Measurements from ENCODE around the gene FGD5.

FGD5 gene

DNA sequence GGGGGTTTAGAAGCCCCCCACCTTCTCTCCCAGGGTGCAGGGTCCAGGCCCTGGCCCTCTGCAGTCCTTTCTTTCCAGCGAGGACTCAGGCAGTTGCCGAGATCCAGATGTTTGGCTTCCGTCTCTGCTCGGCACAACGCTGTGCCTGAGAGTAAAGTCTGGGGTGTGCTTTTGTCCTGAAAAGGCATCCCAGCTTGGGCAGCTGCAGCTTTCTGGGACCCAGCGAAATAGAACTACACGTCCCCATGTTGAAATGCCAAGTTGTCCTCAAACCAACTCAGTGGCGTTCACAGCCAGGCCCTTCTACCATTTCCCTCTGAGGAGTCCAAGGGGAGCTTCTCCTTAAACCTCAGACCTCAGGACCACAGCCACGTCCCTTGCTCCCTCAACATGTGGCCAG lies 23.1 kb downstream of the FGD5 start:
- H3K36me3 ChIP-seq (ENCODE audit: control insufficient read depth, insufficient read depth, low read length) = no peaks in the 10 kb centered on the region
- no peaks in the 10 kb centered on the region for H3K9me3 ChIP-seq (ENCODE audit: control insufficient read depth, low read length)
- no peak overlapping the region for H3K27ac ChIP-seq
- no peaks in the 10 kb centered on the region for H3K27me3 ChIP-seq (ENCODE audit: control insufficient read depth, insufficient read depth, low read length)
- H3K4me3 ChIP-seq (ENCODE audit: low read depth, low read length) = no peak overlapping the region
- H3K79me2 ChIP-seq = no peaks in the 10 kb centered on the region
- no peak overlapping the region for H3K9ac ChIP-seq
- H3K4me2 ChIP-seq (ENCODE audit: low read length) = no peak overlapping the region
- TF ChIP-seq, protein P1, sequence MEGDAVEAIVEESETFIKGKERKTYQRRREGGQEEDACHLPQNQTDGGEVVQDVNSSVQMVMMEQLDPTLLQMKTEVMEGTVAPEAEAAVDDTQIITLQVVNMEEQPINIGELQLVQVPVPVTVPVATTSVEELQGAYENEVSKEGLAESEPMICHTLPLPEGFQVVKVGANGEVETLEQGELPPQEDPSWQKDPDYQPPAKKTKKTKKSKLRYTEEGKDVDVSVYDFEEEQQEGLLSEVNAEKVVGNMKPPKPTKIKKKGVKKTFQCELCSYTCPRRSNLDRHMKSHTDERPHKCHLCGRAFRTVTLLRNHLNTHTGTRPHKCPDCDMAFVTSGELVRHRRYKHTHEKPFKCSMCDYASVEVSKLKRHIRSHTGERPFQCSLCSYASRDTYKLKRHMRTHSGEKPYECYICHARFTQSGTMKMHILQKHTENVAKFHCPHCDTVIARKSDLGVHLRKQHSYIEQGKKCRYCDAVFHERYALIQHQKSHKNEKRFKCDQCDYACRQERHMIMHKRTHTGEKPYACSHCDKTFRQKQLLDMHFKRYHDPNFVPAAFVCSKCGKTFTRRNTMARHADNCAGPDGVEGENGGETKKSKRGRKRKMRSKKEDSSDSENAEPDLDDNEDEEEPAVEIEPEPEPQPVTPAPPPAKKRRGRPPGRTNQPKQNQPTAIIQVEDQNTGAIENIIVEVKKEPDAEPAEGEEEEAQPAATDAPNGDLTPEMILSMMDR (IDR thresholded peaks at IDR 0.05) = no peak
- no peaks in the 10 kb centered on the region for H3K4me1 ChIP-seq
- no peak overlapping the region for H2AFZ ChIP-seq

DNA sequence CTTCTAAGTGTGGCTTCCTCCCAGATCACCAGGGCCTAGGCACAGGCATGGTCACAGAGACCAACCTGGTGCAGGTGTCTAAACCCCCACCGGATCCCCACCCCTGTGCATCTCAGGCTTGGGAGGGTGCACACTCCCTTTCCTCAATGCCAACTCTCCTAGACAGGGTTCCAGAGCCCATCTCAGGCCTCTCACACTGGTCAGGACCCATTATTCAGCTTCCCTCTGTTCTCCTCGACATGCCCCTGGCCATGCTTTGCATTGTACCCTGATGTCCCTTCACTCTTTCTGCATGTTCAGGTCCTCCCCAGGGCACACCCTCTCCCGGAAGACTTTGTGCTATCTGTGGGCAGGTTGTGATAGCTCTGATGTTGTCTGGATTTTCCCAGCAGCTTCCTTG lies 23.5 kb downstream of the FGD5 start:
- no peaks in the 10 kb centered on the region for H3K36me3 ChIP-seq (ENCODE audit: control insufficient read depth, insufficient read depth, low read length)
- no peaks in the 10 kb centered on the region for H3K4me1 ChIP-seq
- TF ChIP-seq, protein P1 (IDR thresholded peaks at IDR 0.05) = no peak
- H3K9ac ChIP-seq = no peak overlapping the region
- H3K9me3 ChIP-seq (ENCODE audit: control insufficient read depth, low read length) = no peaks in the 10 kb centered on the region
- H3K27ac ChIP-seq = no peak overlapping the region
- H2AFZ ChIP-seq = no peak overlapping the region
- no peak overlapping the region for H3K4me3 ChIP-seq (ENCODE audit: low read depth, low read length)
- H3K27me3 ChIP-seq (ENCODE audit: control insufficient read depth, insufficient read depth, low read length) = no peaks in the 10 kb centered on the region
- H3K79me2 ChIP-seq = no peaks in the 10 kb centered on the region
- no peak overlapping the region for H3K4me2 ChIP-seq (ENCODE audit: low read length)

DNA sequence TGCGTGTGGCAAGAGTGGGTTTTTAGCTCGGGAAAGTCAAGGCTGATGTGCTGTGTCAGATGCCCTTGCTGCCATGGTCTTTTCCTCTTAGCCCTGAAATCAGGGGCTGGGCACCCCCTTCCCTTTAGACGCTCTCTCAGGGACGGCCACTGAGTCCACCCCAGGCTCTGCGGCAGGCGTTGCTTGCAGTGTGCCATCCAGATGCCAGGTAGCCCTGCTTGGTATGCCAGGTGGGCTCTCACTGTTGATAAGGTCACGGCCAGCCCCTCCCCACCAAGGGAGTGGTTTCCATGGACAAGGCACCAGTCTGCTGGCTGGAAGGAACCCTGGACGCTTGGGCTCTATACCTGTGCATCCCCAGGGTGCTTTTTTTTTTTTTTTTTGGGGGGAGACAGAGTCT lies 24.6 kb downstream of the FGD5 start:
- Histone ChIP-seq H3K27ac (no peak overlapping the region), H3K27me3 (ENCODE audit: control insufficient read depth, insufficient read depth, low read length) (no peaks in the 10 kb centered on the region), H3K9ac (no peak overlapping the region), H3K79me2 (no peaks in the 10 kb centered on the region), H3K4me1 (no peaks in the 10 kb centered on the region), H3K4me2 (ENCODE audit: low read length) (no peak overlapping the region), H3K4me3 (ENCODE audit: low read depth, low read length) (no peak overlapping the region), H3K9me3 (ENCODE audit: control insufficient read depth, low read length) (no peaks in the 10 kb centered on the region), H3K36me3 (ENCODE audit: control insufficient read depth, insufficient read depth, low read length) (no peaks in the 10 kb centered on the region), H2AFZ (no peak overlapping the region)
- TF ChIP-seq, protein P1 (IDR thresholded peaks at IDR 0.05) = no peak

DNA sequence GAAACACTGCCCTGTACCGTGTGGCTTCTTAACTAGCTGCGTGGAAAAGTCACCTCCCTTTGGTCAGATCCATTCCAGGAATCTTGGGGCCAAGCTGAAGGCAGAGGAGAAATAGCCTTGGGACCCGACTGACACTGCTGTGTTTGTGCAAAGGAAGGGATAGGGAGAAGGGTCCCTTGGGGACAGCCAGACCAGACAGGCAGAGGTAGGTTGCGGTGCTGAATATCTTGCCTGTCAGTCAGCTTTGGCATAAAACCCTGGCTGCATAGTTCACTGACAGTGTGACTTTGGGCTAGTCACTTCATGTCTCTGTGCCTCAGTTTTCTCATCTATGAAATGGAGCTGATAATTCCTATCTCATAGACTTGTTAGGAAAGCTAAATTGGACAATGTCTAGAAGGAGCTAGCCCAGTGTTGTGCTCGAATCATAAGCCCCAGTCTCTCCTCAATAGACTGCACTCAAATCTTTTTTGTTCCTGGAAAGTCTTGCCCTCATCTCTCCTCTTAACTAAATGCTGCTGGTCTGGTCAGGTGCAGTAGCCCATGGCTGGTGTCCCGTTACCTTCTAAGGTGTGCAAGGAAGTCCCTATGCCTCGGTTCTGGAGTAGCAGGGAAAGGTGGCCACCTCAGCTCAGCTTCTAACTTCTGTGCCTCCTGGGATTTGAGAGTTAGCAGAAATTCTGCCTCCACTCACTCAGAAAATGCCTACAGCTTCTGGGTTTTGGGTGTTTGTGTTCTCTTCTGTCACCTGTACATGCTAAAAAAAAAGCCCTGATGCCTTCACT lies 25.8 kb downstream of the FGD5 start:
- Histone ChIP-seq H3K4me2 (ENCODE audit: low read length) (no peak overlapping the region), H3K9ac (no peak overlapping the region), H3K9me3 (ENCODE audit: control insufficient read depth, low read length) (no peaks in the 10 kb centered on the region), H3K36me3 (ENCODE audit: control insufficient read depth, insufficient read depth, low read length) (no peaks in the 10 kb centered on the region), H3K27ac (no peak overlapping the region), H3K79me2 (no peaks in the 10 kb centered on the region), H3K4me3 (ENCODE audit: low read depth, low read length) (no peak overlapping the region), H3K4me1 (no peaks in the 10 kb centered on the region), H2AFZ (no peak overlapping the region), H3K27me3 (ENCODE audit: control insufficient read depth, insufficient read depth, low read length) (no peaks in the 10 kb centered on the region)
- TF ChIP-seq, protein P1 (IDR thresholded peaks at IDR 0.05) = no peak

DNA sequence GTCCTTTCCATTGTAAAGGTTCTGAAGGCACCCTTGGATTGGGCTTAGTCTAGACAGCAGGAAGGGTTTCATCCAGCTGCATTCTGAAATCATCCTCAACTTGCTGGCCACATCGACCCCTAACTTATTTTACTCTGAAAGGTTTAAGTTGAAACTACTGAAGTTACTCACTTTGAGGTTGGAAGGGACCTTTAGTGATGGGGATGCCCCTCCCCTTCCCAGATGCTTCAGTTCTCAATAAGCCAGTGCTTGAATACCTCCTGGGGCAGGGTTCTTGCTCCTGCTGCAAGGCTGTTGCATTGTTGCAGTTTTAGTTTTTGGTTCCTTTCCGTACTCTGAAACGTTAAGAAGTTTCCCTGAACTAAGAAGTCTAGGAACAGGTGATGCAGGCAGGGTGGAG lies 26.4 kb downstream of the FGD5 start:
- Histone ChIP-seq H3K4me1 (no peaks in the 10 kb centered on the region), H3K27ac (no peak overlapping the region), H2AFZ (no peak overlapping the region), H3K79me2 (no peaks in the 10 kb centered on the region), H3K27me3 (ENCODE audit: control insufficient read depth, insufficient read depth, low read length) (no peaks in the 10 kb centered on the region), H3K4me2 (ENCODE audit: low read length) (no peak overlapping the region), H3K9ac (no peak overlapping the region), H3K36me3 (ENCODE audit: control insufficient read depth, insufficient read depth, low read length) (no peaks in the 10 kb centered on the region), H3K9me3 (ENCODE audit: control insufficient read depth, low read length) (no peaks in the 10 kb centered on the region), H3K4me3 (ENCODE audit: low read depth, low read length) (no peak overlapping the region)
- TF ChIP-seq, protein P1 (IDR thresholded peaks at IDR 0.05) = no peak

All from parathyroid adenoma (tissue), 2 donors.